Measurements from ENCODE around the gene LPIN1. TPM values are rescaled to one million over a fixed set of nuclear protein-coding genes. Genes with fewer than 3 reads are reported as not detected.
A peak's percentile ranks its signal among the peaks of the same experiment; 100 is the strongest.

LPIN1 gene
- total and polyA plus RNA-seq, 7 experiments from 2014 or later: 25.5 to 88.1 (median 70.6) TPM

DNA sequence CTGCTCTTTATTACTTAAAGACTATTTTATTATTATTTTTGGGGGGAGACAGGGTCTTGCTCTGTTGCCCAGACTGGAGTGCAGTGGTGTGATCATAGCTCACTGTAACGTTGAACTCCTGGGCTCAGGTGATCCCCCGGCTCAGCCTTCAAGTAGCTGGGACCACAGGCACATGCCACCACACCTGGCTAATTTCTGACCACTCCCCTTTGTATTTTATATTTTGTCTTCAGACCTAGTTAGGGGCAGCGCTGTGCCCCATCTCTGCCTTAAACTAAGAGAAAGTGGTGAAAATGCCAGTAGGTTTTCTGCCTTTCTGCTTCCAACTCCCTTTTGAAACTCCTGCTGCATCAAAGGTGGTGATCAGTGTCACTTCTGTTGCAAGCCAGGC lies 82.5 kb downstream of the LPIN1 start:
- intact Hi-C loops (cut with micrococcal nuclease): loop anchor here (1.0 to 10.0 kb wide), 7 partner anchors 34 to 1178 kb away; partner anchors contain the start of gene TRIB2 (in 1 of the 2)
- no peaks in the 10 kb centered on the region for H3K27me3 ChIP-seq (ENCODE audit: control insufficient read depth in 2 of 2, insufficient read depth in 2 of 2, low read length in 2 of 2)
- H3K9me3 ChIP-seq (ENCODE audit: control insufficient read depth in 2 of 3, low read length in 3 of 3): no peaks in the 10 kb centered on the region
- ChIA-PET CTCF (interaction anchor here (0.5 to 3.6 kb wide), 7 partner anchors 757 to 1178 kb away, joined by 3 to 34 read pairs (median 6); partner anchors contain the start of gene TRIB2), POLR2A (interaction anchor here (0.6 to 1.2 kb wide), 5 partner anchors 9 to 1331 kb away, joined by 3 to 4 read pairs (median 3); partner anchors contain the start of gene TRIB2)
- H3K27ac ChIP-seq (ENCODE audit: low read depth, low read length): no peak overlapping the region
- peaks cover 5 to 25% (median 8%) of the 10 kb centered on the region in 3 experiments for H3K36me3 ChIP-seq (ENCODE audit: control insufficient read depth in 2 of 3, insufficient read depth in 3 of 3, low read length in 3 of 3)
- Mint-ChIP-seq H3K4me1 (peaks cover 18 to 41% (median 33%) of the 10 kb centered on the region in 7 donors), H3K9me3 (peaks cover 0 to 5% (median under 1%) of the 10 kb centered on the region in 11 donors), H3K4me3 (peak overlapping the region in 8 of 10 donors; percentile 80 to 97 (median 84)), H3K27me3 (peaks cover 0 to 38% (median 0%) of the 10 kb centered on the region in 5 donors), H3K27ac (peak overlapping the region in 5 of 9 donors; percentile 17 to 87 (median 83)), H3K36me3 (peaks cover 5 to 35% (median 11%) of the 10 kb centered on the region in 5 donors)
- DNase-seq: no peak
- H3K4me1 ChIP-seq (ENCODE audit: control insufficient read depth in 2 of 2, insufficient read depth in 2 of 2, low read length in 2 of 2): peaks cover 20% of the 10 kb centered on the region in 2 donors
- ATAC-seq: no peak
- H3K4me3 ChIP-seq (ENCODE audit: low read length): no peak overlapping the region

DNA sequence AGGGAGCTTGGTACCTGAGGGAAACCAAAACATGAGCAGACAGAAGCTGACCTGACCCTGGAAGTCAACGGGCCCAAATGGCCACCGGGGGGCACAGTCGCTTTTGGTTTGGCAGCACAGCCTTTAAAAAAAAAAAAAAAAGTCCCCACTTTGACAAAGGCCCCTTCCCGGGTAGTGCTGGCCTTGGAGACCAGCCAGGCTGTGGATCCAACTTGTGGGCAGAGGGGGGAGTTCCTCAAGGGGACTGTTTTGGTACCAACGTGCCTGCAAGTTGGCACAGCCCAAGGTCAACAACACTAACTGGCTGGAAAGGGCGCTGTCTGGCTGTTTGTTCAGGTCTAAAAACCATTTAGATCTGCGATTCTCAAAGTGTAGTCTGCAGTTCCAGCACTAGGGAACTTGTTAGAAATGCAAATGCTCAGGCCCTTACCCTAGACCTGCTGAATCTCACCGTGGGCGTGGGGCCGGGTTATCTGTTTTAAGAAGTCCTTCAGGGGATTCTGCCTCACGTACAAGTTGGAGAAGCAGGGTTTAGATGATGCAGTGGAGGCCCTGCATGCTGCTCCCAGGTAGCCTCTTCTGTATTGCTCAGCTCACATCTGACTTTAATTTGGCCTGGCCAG lies 83.0 kb downstream of the LPIN1 start:
- Mint-ChIP-seq H3K9me3 (peaks cover 2 to 10% (median 6%) of the 10 kb centered on the region in 11 donors), H3K4me1 (peaks cover 18 to 44% (median 33%) of the 10 kb centered on the region in 7 donors), H3K27ac (peak overlapping the region; percentile 21 to 87 (median 78)), H3K36me3 (peaks cover 3 to 36% (median 11%) of the 10 kb centered on the region in 5 donors), H3K4me3 (peak overlapping the region; percentile 80 to 97 (median 84)), H3K27me3 (peaks cover 0 to 44% (median 0%) of the 10 kb centered on the region in 5 donors)
- Histone ChIP-seq H3K9me3 (ENCODE audit: control insufficient read depth in 2 of 3, low read length in 3 of 3) (peaks cover 0 to 3% (median 0%) of the 10 kb centered on the region in 3 experiments), H3K4me1 (ENCODE audit: control insufficient read depth in 2 of 2, insufficient read depth in 2 of 2, low read length in 2 of 2) (peaks cover 20% of the 10 kb centered on the region in 2 donors), H3K27me3 (ENCODE audit: control insufficient read depth in 2 of 2, insufficient read depth in 2 of 2, low read length in 2 of 2) (no peaks in the 10 kb centered on the region), H3K36me3 (ENCODE audit: control insufficient read depth in 2 of 3, insufficient read depth in 3 of 3, low read length in 3 of 3) (peaks cover 3 to 22% (median 6%) of the 10 kb centered on the region in 3 experiments), H3K27ac (ENCODE audit: low read depth, low read length) (peak overlapping the region; percentile 46), H3K4me3 (ENCODE audit: low read length) (peak overlapping the region; percentile 60)
- ATAC-seq (peak; percentile 39), DNase-seq (peak in 8 of 9 donors; percentile 32 to 57 (median 48))
- intact Hi-C loops (cut with micrococcal nuclease): loop anchor here (1.0 to 10.0 kb wide), 7 partner anchors 34 to 1178 kb away; partner anchors contain the start of gene TRIB2 (in 1 of the 2)
- ChIA-PET POLR2A (interaction anchor here (0.6 to 1.2 kb wide), 6 partner anchors 9 to 1330 kb away, joined by 3 to 4 read pairs (median 3); partner anchors contain the start of gene TRIB2), CTCF (interaction anchor here (0.5 to 3.6 kb wide), 7 partner anchors 756 to 1177 kb away, joined by 3 to 34 read pairs (median 6); partner anchors contain the start of gene TRIB2)

DNA sequence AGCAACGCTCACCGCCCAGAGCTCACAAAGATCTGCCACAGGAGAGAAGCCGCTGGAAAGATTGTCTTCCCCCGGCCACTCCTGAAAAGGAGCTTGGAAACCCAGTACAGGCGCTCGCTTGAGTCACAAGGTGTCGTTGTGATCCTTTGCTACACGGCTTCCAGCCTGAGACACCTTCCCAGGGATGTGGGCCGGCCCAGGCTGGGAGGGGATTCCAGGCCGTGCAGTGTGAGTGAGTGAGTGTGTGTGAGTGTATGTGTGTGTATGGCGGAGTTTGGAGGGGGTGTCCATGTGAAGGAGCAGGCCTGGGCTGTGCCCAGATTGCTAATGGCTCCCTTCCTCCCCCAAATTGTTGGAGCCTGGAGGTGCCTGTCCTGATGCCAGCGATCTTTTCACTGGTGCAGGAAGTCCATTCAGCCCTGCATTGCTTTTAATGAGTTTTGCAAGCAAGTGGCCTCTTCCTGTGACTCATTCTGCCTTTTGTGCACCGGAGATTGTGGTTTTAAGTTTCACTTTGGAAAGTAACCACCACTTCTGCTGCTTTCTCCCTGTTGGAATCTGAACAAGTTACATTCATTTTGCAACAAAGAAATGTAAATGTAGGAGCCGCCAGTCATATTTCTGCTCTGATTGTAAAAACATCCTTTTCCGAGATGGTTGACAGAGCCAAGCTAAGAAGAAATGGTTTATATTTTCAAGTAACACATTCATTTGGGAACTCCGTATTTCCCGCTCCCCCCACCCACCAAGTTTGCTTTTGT lies 83.7 kb downstream of the LPIN1 start:
- no peaks in the 10 kb centered on the region for H3K27me3 ChIP-seq (ENCODE audit: control insufficient read depth in 2 of 2, insufficient read depth in 2 of 2, low read length in 2 of 2)
- peaks cover 20% of the 10 kb centered on the region in 2 donors for H3K4me1 ChIP-seq (ENCODE audit: control insufficient read depth in 2 of 2, insufficient read depth in 2 of 2, low read length in 2 of 2)
- H3K4me3 ChIP-seq (ENCODE audit: low read length): peak overlapping the region; percentile 60
- peak; percentile 86 for ATAC-seq
- POLR2A ChIA-PET: interaction anchor here (1.1 to 1.6 kb wide), 3 partner anchors 10 to 888 kb away, joined by 3 to 5 read pairs (median 4); partner anchors contain the start of gene TRIB2
- DNase-seq: peak in 8 of 9 donors; percentile 53 to 73 (median 63)
- CTCF ChIA-PET: interaction anchor here (0.6 to 3.6 kb wide), 6 partner anchors 32 to 1177 kb away, joined by 3 to 34 read pairs (median 6); partner anchors contain the start of gene TRIB2
- H3K36me3 ChIP-seq (ENCODE audit: control insufficient read depth in 2 of 3, insufficient read depth in 3 of 3, low read length in 3 of 3): peaks cover 3 to 15% (median 3%) of the 10 kb centered on the region in 3 experiments
- H3K9me3 ChIP-seq (ENCODE audit: control insufficient read depth in 2 of 3, low read length in 3 of 3): peaks cover 0 to 7% (median 0%) of the 10 kb centered on the region in 3 experiments
- intact Hi-C loops (cut with micrococcal nuclease): loop anchor here (1.0 to 10.0 kb wide), 12 partner anchors 33 to 1177 kb away; partner anchors contain the start of gene TRIB2 (in 2 of the 2)
- Mint-ChIP-seq H3K4me1 (peaks cover 18 to 44% (median 33%) of the 10 kb centered on the region in 7 donors), H3K9me3 (peaks cover 6 to 17% (median 9%) of the 10 kb centered on the region in 11 donors), H3K36me3 (peaks cover 0 to 32% (median 10%) of the 10 kb centered on the region in 5 donors), H3K4me3 (peak overlapping the region; percentile 80 to 97 (median 84)), H3K27ac (peak overlapping the region; percentile 21 to 87 (median 78)), H3K27me3 (peaks cover 0 to 50% (median 0%) of the 10 kb centered on the region in 5 donors)
- H3K27ac ChIP-seq (ENCODE audit: low read depth, low read length): peak overlapping the region; percentile 46

DNA sequence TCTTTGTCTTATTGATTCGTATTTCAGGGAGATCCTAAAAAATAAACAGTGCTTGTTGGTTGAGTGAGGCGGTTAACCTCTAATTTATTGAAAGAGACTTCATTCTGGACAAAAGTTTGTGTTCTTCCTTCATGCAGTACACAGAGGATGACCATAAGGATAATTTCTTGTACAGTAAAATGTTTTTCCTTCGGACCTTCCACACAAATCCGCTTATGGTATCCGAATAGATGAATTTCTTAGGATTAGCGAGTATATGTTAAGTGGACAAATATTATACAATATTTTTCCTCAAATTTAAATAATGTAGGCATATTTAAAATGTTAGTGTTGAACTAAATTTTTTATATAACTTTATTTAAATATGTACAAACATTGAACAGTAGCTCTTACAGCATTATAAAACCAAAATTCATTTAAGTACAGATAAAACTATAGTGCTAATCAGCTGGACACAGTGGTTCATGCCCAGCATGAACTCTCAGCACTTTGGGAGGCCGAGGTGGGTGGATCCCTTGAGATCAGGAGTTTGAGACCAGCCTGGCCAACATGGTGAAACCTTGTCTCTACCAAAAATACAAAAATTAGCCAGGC lies 84.4 kb downstream of the LPIN1 start:
- no peaks in the 10 kb centered on the region for H3K27me3 ChIP-seq (ENCODE audit: control insufficient read depth in 2 of 2, insufficient read depth in 2 of 2, low read length in 2 of 2)
- intact Hi-C loops (cut with micrococcal nuclease): loop anchor here (1.0 to 5.0 kb wide), 7 partner anchors 32 to 1134 kb away; partner anchors contain the start of gene TRIB2 (in 1 of the 2)
- DNase-seq (no peak), ATAC-seq (no peak)
- POLR2A ChIA-PET: interaction anchor here (1.6 kb wide), 1 partner anchor 885 kb away, joined by 5 read pairs; the partner anchor contains the start of gene TRIB2
- H3K4me1 ChIP-seq (ENCODE audit: control insufficient read depth in 2 of 2, insufficient read depth in 2 of 2, low read length in 2 of 2): peaks cover 20% of the 10 kb centered on the region in 2 donors
- no peak overlapping the region for H3K27ac ChIP-seq (ENCODE audit: low read depth, low read length)
- H3K4me3 ChIP-seq (ENCODE audit: low read length): peak overlapping the region; percentile 60
- peaks cover 0 to 9% (median 0%) of the 10 kb centered on the region in 3 experiments for H3K36me3 ChIP-seq (ENCODE audit: control insufficient read depth in 2 of 3, insufficient read depth in 3 of 3, low read length in 3 of 3)
- Mint-ChIP-seq H3K9me3 (peaks cover 6 to 24% (median 11%) of the 10 kb centered on the region in 11 donors), H3K27ac (peak overlapping the region in 8 of 9 donors; percentile 21 to 87 (median 80)), H3K27me3 (peaks cover 0 to 57% (median 0%) of the 10 kb centered on the region in 5 donors), H3K4me1 (peaks cover 18 to 44% (median 33%) of the 10 kb centered on the region in 7 donors), H3K4me3 (peak overlapping the region; percentile 80 to 97 (median 84)), H3K36me3 (peaks cover 0 to 32% (median 11%) of the 10 kb centered on the region in 5 donors)
- H3K9me3 ChIP-seq (ENCODE audit: control insufficient read depth in 2 of 3, low read length in 3 of 3): peaks cover 0 to 7% (median 0%) of the 10 kb centered on the region in 3 experiments
- CTCF ChIA-PET: interaction anchor here (0.6 to 1.2 kb wide), 4 partner anchors 31 to 1177 kb away, joined by 3 to 4 read pairs (median 4); no protein-coding TSS in a partner anchor

DNA sequence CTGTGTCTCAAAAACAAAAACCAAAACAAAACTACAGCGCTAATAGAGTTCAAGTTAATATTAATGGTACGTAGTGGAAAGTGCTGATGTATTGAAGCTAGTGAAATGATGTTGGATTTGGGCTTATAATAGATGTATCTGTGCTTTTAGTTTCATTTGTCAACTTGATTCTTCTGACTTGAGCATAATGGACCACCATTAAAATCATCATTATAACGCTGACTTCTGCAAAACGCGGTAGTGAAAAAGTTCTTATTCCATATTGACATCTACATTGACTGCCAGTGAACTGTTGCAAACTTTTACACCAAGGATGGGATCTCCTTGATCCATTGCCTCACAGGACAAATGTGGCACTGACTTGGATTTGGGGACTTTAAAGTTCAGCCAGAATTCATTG lies 85.0 kb downstream of the LPIN1 start:
- intact Hi-C loops (cut with micrococcal nuclease): loop anchor here in 1 of 2 donors (2.0 to 5.0 kb wide), 2 partner anchors 176 to 1029 kb away; no protein-coding TSS in a partner anchor
- no peak overlapping the region for H3K27ac ChIP-seq (ENCODE audit: low read depth, low read length)
- H3K9me3 ChIP-seq (ENCODE audit: control insufficient read depth in 2 of 3, low read length in 3 of 3): peaks cover 0 to 7% (median 0%) of the 10 kb centered on the region in 3 experiments
- no peak for ATAC-seq
- Mint-ChIP-seq H3K27ac (no peak overlapping the region), H3K27me3 (peaks cover 0 to 62% (median 0%) of the 10 kb centered on the region in 5 donors), H3K4me1 (peaks cover 18 to 44% (median 33%) of the 10 kb centered on the region in 7 donors), H3K36me3 (peaks cover 0 to 31% (median 11%) of the 10 kb centered on the region in 5 donors), H3K9me3 (peaks cover 6 to 26% (median 11%) of the 10 kb centered on the region in 11 donors), H3K4me3 (peak overlapping the region in 6 of 10 donors; percentile 7 to 97 (median 20))
- no peak overlapping the region for H3K4me3 ChIP-seq (ENCODE audit: low read length)
- peaks cover 0 to 6% (median 0%) of the 10 kb centered on the region in 3 experiments for H3K36me3 ChIP-seq (ENCODE audit: control insufficient read depth in 2 of 3, insufficient read depth in 3 of 3, low read length in 3 of 3)
- peaks cover 20% of the 10 kb centered on the region in 2 donors for H3K4me1 ChIP-seq (ENCODE audit: control insufficient read depth in 2 of 2, insufficient read depth in 2 of 2, low read length in 2 of 2)
- H3K27me3 ChIP-seq (ENCODE audit: control insufficient read depth in 2 of 2, insufficient read depth in 2 of 2, low read length in 2 of 2): no peaks in the 10 kb centered on the region
- DNase-seq: no peak
- ChIA-PET POLR2A (interaction anchor here (1.6 kb wide), 1 partner anchor 885 kb away, joined by 5 read pairs; the partner anchor contains the start of gene TRIB2), CTCF (interaction anchor here (1.0 kb wide), 1 partner anchor 1176 kb away, joined by 4 read pairs; no protein-coding TSS in a partner anchor)
